ENCODE results near the gene EMX1. TPM values are rescaled to one million over a fixed set of nuclear protein-coding genes. Genes with fewer than 3 reads are reported as not detected.

Gene EMX1
- total RNA-seq, 1 donor from 2014 or later, result 0.43 TPM

DNA sequence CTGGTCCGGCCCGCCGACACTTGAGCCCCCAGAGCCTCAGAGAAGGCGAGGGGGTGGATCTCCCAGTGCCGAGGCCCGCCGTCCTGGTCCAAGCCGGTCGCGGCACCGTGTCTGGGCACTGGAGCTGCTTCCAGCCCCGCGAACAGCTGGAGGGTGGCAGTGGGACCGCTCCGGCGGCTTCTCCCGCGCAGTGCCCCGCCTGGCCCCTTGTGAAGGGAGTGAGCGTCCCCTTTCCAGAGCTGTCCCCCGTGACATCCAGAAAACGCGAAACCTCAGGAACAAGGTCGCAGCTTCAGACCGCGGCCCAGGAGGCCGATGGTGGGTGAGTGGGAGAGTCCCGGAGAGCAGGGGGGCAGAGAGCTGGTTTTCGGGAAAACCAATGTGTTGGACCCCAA lies 579 bp upstream of the EMX1 start:
- Histone ChIP-seq H3K27me3 (peaks cover 100% of the 10 kb centered on the region), H3K4me2 (peak overlapping the region; percentile 91), H3K4me1 (peaks cover 51% of the 10 kb centered on the region), H3K79me2 (ENCODE audit: low read depth) (no peaks in the 10 kb centered on the region), H3K9me3 (ENCODE audit: low read depth) (no peaks in the 10 kb centered on the region), H3K4me3 (peak overlapping the region; percentile 44), H3K36me3 (no peaks in the 10 kb centered on the region), H3F3A (ENCODE audit: low read depth) (peaks cover 62% of the 10 kb centered on the region), H4K20me1 (ENCODE audit: low read depth) (peaks cover 64% of the 10 kb centered on the region), H3K27ac (no peak overlapping the region), H2AFZ (replicated peaks) (peak overlapping the region; percentile 92), H3K9ac (no peak overlapping the region)
- H3K27ac Mint-ChIP-seq, result no peak overlapping the region
- TF ChIP-seq EZH2 (IDR thresholded peaks at IDR 0.05) (peak; percentile 16), EZH2phosphoT487 (IDR thresholded peaks at IDR 0.05) (no peak)
- peak; percentile 56 for DNase-seq (ENCODE audit: low spot score)
- no peaks in the 10 kb centered on the region for H3K36me3 Mint-ChIP-seq
- peaks cover 76% of the 10 kb centered on the region for H3K27me3 Mint-ChIP-seq (ENCODE audit: insufficient read depth, low read depth)
- H3K4me3 Mint-ChIP-seq, result peak overlapping the region; percentile 80
- no peaks in the 10 kb centered on the region for H3K9me3 Mint-ChIP-seq
- peaks cover 21% of the 10 kb centered on the region for H3K4me1 Mint-ChIP-seq

DNA sequence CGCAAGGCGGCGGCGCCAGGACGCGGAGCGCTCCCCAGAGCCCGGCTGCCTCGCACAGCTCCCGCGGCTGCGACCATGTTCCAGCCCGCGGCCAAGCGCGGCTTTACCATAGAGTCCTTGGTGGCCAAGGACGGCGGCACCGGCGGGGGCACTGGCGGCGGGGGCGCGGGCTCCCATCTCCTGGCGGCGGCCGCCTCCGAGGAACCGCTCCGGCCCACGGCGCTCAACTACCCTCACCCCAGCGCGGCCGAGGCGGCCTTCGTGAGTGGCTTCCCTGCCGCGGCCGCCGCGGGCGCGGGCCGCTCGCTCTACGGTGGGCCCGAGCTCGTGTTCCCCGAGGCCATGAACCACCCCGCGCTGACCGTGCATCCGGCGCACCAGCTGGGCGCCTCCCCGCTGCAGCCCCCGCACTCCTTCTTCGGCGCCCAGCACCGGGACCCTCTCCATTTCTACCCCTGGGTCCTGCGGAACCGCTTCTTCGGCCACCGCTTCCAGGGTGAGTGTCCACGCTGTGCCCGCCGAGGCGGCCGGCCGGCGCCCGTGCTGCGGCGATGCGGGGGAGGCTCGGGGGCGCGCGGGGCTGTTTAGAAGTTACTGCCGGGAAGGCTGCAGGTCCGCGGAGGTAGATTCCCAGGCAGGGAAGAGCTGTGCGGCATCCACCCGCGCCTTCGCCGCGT lies 696 bp downstream of the EMX1 start:
- Mint-ChIP-seq H3K36me3 (no peaks in the 10 kb centered on the region), H3K4me1 (peaks cover 21% of the 10 kb centered on the region), H3K27ac (no peak overlapping the region), H3K4me3 (peak overlapping the region; percentile 82), H3K9me3 (peaks cover 2% of the 10 kb centered on the region), H3K27me3 (ENCODE audit: insufficient read depth, low read depth) (peaks cover 80% of the 10 kb centered on the region)
- Histone ChIP-seq H3K9me3 (ENCODE audit: low read depth) (no peaks in the 10 kb centered on the region), H3K4me3 (peak overlapping the region; percentile 44), H2AFZ (replicated peaks) (peak overlapping the region; percentile 32), H3F3A (ENCODE audit: low read depth) (peaks cover 62% of the 10 kb centered on the region), H3K36me3 (no peaks in the 10 kb centered on the region), H3K4me2 (peak overlapping the region; percentile 91), H4K20me1 (ENCODE audit: low read depth) (peaks cover 71% of the 10 kb centered on the region), H3K27me3 (peaks cover 100% of the 10 kb centered on the region), H3K9ac (no peak overlapping the region), H3K79me2 (ENCODE audit: low read depth) (no peaks in the 10 kb centered on the region), H3K27ac (no peak overlapping the region), H3K4me1 (peaks cover 51% of the 10 kb centered on the region)
- DNase-seq (ENCODE audit: low spot score), result peak; percentile 81
- peak; percentile 98 for TF ChIP-seq EZH2phosphoT487 (IDR thresholded peaks at IDR 0.05)
- TF ChIP-seq EZH2 (IDR thresholded peaks at IDR 0.05), result peak; percentile 99
- TF ChIP-seq, protein P1, sequence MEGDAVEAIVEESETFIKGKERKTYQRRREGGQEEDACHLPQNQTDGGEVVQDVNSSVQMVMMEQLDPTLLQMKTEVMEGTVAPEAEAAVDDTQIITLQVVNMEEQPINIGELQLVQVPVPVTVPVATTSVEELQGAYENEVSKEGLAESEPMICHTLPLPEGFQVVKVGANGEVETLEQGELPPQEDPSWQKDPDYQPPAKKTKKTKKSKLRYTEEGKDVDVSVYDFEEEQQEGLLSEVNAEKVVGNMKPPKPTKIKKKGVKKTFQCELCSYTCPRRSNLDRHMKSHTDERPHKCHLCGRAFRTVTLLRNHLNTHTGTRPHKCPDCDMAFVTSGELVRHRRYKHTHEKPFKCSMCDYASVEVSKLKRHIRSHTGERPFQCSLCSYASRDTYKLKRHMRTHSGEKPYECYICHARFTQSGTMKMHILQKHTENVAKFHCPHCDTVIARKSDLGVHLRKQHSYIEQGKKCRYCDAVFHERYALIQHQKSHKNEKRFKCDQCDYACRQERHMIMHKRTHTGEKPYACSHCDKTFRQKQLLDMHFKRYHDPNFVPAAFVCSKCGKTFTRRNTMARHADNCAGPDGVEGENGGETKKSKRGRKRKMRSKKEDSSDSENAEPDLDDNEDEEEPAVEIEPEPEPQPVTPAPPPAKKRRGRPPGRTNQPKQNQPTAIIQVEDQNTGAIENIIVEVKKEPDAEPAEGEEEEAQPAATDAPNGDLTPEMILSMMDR (IDR thresholded peaks at IDR 0.05), result no peak

DNA sequence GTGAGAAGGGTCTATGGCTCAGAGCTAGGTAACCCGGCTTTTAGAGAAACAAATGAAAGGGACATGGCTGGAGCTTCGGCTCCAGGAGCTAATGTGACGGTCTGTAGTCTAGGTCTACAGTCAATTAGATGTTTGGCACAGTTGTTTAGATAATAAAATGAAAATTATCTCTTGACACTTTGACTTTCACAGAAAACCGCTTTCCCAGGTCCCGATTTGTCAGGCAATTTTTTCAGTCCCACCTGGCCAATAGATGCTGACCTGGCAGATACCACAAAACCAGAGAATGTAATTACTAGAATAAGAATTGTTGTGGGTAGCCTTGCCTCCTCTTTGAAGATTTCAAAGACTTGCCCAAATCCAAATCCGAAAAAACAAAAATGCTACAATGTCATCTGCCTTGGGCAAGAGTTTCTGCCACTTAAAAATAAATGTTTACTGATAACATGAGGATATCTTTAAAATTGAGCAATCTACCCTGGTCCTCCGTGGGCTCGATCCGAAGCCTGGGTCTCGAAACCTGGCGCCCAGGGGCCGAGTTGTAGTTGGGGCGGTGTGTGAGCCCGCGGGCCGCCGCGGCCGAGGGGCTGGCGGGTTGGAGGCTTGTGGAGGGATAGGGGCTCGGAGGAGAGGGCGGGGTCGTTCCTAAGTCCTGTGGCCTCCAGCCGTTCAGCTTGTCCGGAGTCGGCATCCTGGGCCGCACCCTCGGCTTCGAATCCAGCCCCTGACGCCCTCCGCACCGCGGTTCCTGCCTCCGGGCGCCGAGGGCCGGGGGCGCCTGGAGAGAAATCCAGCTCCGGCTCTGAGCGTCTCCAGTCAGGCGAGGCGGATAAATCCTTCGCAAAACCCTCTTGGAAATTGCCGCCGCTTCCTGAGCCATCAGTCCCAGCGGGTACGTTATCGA lies 2.3 kb downstream of the EMX1 start:
- Histone ChIP-seq H3K4me2 (peak overlapping the region; percentile 91), H3K36me3 (no peaks in the 10 kb centered on the region), H3K4me3 (peak overlapping the region; percentile 44), H3K27ac (no peak overlapping the region), H2AFZ (replicated peaks) (peak overlapping the region; percentile 72), H4K20me1 (ENCODE audit: low read depth) (peaks cover 71% of the 10 kb centered on the region), H3K4me1 (peaks cover 46% of the 10 kb centered on the region), H3F3A (ENCODE audit: low read depth) (peaks cover 52% of the 10 kb centered on the region), H3K9me3 (ENCODE audit: low read depth) (no peaks in the 10 kb centered on the region), H3K79me2 (ENCODE audit: low read depth) (no peaks in the 10 kb centered on the region), H3K27me3 (peaks cover 100% of the 10 kb centered on the region), H3K9ac (no peak overlapping the region)
- Mint-ChIP-seq H3K4me1 (peaks cover 21% of the 10 kb centered on the region), H3K36me3 (no peaks in the 10 kb centered on the region), H3K9me3 (peaks cover 2% of the 10 kb centered on the region), H3K4me3 (peak overlapping the region; percentile 71), H3K27me3 (ENCODE audit: insufficient read depth, low read depth) (peaks cover 77% of the 10 kb centered on the region), H3K27ac (no peak overlapping the region)
- peak; percentile 85 for DNase-seq (ENCODE audit: low spot score)
- peak; percentile 86 for TF ChIP-seq EZH2 (IDR thresholded peaks at IDR 0.05)
- no peak for TF ChIP-seq EZH2phosphoT487 (IDR thresholded peaks at IDR 0.05)

DNA sequence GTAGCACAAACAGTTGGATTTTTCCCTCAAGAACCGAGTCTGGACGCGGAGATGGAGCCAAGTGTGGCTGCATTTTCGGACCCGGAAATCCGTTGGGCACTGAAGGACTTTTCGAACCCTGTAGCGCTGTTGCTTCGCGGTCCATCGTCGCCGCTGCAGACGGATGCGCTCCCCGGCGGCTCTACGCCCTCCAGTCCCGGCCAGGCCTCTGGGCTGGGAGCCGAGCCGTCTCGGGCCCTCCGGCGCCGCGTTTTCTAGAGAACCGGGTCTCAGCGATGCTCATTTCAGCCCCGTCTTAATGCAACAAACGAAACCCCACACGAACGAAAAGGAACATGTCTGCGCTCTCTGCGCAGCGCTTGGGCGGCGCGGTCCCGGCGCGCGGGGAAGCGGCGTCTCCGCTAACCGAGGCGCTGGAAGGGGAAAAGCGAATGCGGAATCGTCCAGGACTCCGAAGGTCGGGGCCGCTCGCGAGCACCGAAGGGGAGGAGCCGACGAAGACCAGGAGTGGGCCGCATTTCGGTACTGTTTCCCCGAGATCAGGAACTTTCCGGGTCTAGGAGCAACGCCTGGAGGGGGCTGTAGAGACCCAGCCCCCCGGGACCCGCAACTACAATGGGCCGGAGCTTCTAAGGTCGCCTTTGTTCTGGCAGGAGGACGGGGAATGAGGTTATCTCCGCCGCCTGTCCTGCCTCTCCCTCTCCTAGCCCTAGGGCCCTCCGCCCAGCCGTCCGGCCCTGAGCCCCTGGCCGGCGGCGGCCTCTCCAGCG lies 3.2 kb downstream of the EMX1 start:
- Histone ChIP-seq H3K4me1 (peaks cover 46% of the 10 kb centered on the region), H4K20me1 (ENCODE audit: low read depth) (peaks cover 72% of the 10 kb centered on the region), H3K27me3 (peaks cover 100% of the 10 kb centered on the region), H3K9ac (no peak overlapping the region), H3K4me2 (peak overlapping the region; percentile 91), H2AFZ (replicated peaks) (peak overlapping the region; percentile 72), H3K4me3 (peak overlapping the region; percentile 44), H3K9me3 (ENCODE audit: low read depth) (no peaks in the 10 kb centered on the region), H3F3A (ENCODE audit: low read depth) (peaks cover 51% of the 10 kb centered on the region), H3K36me3 (no peaks in the 10 kb centered on the region), H3K27ac (no peak overlapping the region), H3K79me2 (ENCODE audit: low read depth) (no peaks in the 10 kb centered on the region)
- Mint-ChIP-seq H3K4me3 (peak overlapping the region; percentile 71), H3K36me3 (no peaks in the 10 kb centered on the region), H3K4me1 (peaks cover 14% of the 10 kb centered on the region), H3K9me3 (peaks cover 2% of the 10 kb centered on the region), H3K27me3 (ENCODE audit: insufficient read depth, low read depth) (peaks cover 69% of the 10 kb centered on the region), H3K27ac (no peak overlapping the region)
- TF ChIP-seq EZH2phosphoT487 (IDR thresholded peaks at IDR 0.05) (peak; percentile 93), EZH2 (IDR thresholded peaks at IDR 0.05) (peak; percentile 96)
- TF ChIP-seq, protein P1 (IDR thresholded peaks at IDR 0.05), result no peak
- peak; percentile 90 for DNase-seq (ENCODE audit: low spot score)
